Lung (tissue), 12 donors: ENCODE measurements around the gene GPR176. TPM values are rescaled to one million over a fixed set of nuclear protein-coding genes. Genes with fewer than 3 reads are reported as not detected.

ENCODE experiments used
- ATAC-seq: fragments of 200-7000 bp; cut with Tn5 transposase; one replicate; pipeline ENCODE4 v1.9.1; 2020; ENCODE audit warnings: moderate number of reproducible peaks; ENCODE audit not compliant: insufficient read depth, low FRiP score
- DNase-seq, 3 donors: peaks; one replicate each; pipeline ENCODE4 v3.0.0-alpha.2; 2013 to 2017
- H3K27ac ChIP-seq, 2 donors: one replicate each; pipeline ENCODE4 v1.5.1; 2013; ENCODE audit warnings: mild to moderate bottlenecking in 2 of 2, moderate library complexity in 2 of 2, control low read depth in 1 of 2, inconsistent platforms in 1 of 2, low read depth in 1 of 2, low read length in 1 of 2
- H3K27me3 ChIP-seq, 3 donors: one replicate each; pipeline ENCODE4 v1.5.1; 2013; ENCODE audit warnings: low read length in 2 of 3; ENCODE audit not compliant: control insufficient read depth in 3 of 3, insufficient read depth in 3 of 3
- H3K36me3 ChIP-seq, 4 donors: one replicate each; pipeline ENCODE4 v1.5.1; 2013; ENCODE audit warnings: low read length in 4 of 4, mild to moderate bottlenecking in 1 of 4, moderate library complexity in 1 of 4; ENCODE audit not compliant: control insufficient read depth in 4 of 4, insufficient read depth in 4 of 4
- H3K4me1 ChIP-seq, 5 donors: one replicate each; pipeline ENCODE4 v1.5.1; 2013; ENCODE audit warnings: low read length in 5 of 5, mild to moderate bottlenecking in 2 of 5, moderate library complexity in 1 of 5; ENCODE audit not compliant: control insufficient read depth in 5 of 5, insufficient read depth in 5 of 5
- H3K4me3 ChIP-seq: one replicate; pipeline ENCODE4 v1.5.1; 2013; ENCODE audit warnings: mild to moderate bottlenecking, control low read depth, moderate library complexity
- H3K9ac ChIP-seq, 2 donors: one replicate each; pipeline ENCODE4 v1.5.1; 2013; ENCODE audit warnings: low read length in 2 of 2, control low read depth in 1 of 2; ENCODE audit not compliant: insufficient read depth in 1 of 2
- H3K9me3 ChIP-seq, 4 donors: one replicate each; pipeline ENCODE4 v1.5.1; 2013; ENCODE audit warnings: low read length in 3 of 4, mild to moderate bottlenecking in 1 of 4, moderate library complexity in 1 of 4; ENCODE audit not compliant: control insufficient read depth in 4 of 4, insufficient read depth in 3 of 4
- CTCF ChIP-seq: IDR thresholded peaks from 2 replicates; pipeline ENCODE4 v1.5.1; 2012; ENCODE audit warnings: mild to moderate bottlenecking; ENCODE audit errors: control extremely low read depth, extremely low read depth
- WGBS, 2 donors: extraction: QIAGEN DNeasy Blood & Tissue Kit; methylation state at CpG; one replicate each; pipeline ENCODE4 v1.1.7; 2013; 5-methylcytosine and 5-hydroxymethylcytosine counted together
- polyA plus RNA-seq, 2 donors: library from polyadenylated mRNA; stranded (reverse); fragments of 200-250 nt; gene quantifications; one replicate each; pipeline ENCODE4 v1.2.1, GENCODE V29; 2013
- total RNA-seq, 2 donors: library from RNA; depleted of rRNA in 1 of 2; stranded (reverse); fragments of >200 nt in 1 of 2; gene quantifications; one replicate each; pipeline ENCODE4 v1.2.1, GENCODE V29; 2014 to 2021
- donor health status: control.
- donor health status: control.
- donor health status: Bipolar disorder and iron deficiency.
- donor health status: healthy.
- donor health status: DM: yes; HTN: yes; CAD: no.

The GPR176 gene
- total and polyA plus RNA-seq, 4 donors, result 1.7 to 9.0 (median 6.6) TPM

GRCh38 chr15:39887211-39887610, 32.9 kb downstream of the GPR176 start:
- no peak for TF ChIP-seq CTCF
- whole genome bisulfite sequencing, 2 donors, result 81 to 90% methylated on average over 1 of the region's 1 CpG
- H3K9ac ChIP-seq, result no peak overlapping the region
- no peaks in the 10 kb centered on the region for H3K27me3 ChIP-seq
- no peak for DNase-seq
- no peaks in the 10 kb centered on the region for H3K36me3 ChIP-seq
- H3K27ac ChIP-seq, result no peak overlapping the region
- no peaks in the 10 kb centered on the region for H3K9me3 ChIP-seq
- H3K4me3 ChIP-seq, result no peak overlapping the region
- peaks cover 0 to 2% (median 0%) of the 10 kb centered on the region in 5 donors for H3K4me1 ChIP-seq
- ATAC-seq, result no peak

DNA sequence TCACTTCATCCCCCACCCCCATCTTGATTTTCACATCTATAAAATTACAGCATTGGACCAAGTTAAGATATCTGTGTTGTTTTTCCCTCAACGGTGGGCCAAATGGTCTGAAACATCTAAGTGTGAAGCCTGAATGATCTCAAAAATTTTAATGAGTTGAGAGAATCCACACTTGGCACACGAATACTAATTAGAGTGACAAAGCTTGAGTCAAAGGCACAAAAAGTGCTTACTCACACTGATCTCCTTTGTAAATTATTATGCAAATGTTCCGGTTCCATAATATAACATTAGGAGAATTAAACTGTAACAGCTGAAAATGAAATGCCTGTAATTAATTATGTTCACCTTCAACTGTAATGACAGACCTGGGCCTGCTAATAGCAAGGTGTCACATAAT, 33.6 kb downstream of the GPR176 start:
- DNase-seq, result no peak
- 72 to 80% methylated on average over 3 of the region's 3 CpGs for WGBS, 2 donors
- ATAC-seq, result no peak

GRCh38 chr15:39885099-39885777, 34.8 kb downstream of the GPR176 start:
- no peak for ATAC-seq
- peaks cover 0 to 2% (median 0%) of the 10 kb centered on the region in 5 donors for H3K4me1 ChIP-seq
- H3K36me3 ChIP-seq, result no peaks in the 10 kb centered on the region
- no peak overlapping the region for H3K9ac ChIP-seq
- no peak for TF ChIP-seq CTCF
- no peaks in the 10 kb centered on the region for H3K9me3 ChIP-seq
- H3K4me3 ChIP-seq, result no peak overlapping the region
- no peaks in the 10 kb centered on the region for H3K27me3 ChIP-seq
- no peak overlapping the region for H3K27ac ChIP-seq
- DNase-seq, result no peak

More for the DNA sequence above, 33.6 kb downstream of the GPR176 start:
- Histone ChIP-seq H3K4me3 (no peak overlapping the region), H3K9ac (no peak overlapping the region), H3K9me3 (no peaks in the 10 kb centered on the region), H3K36me3 (no peaks in the 10 kb centered on the region), H3K27me3 (no peaks in the 10 kb centered on the region), H3K4me1 (peaks cover 0 to 2% (median 0%) of the 10 kb centered on the region in 5 donors), H3K27ac (no peak overlapping the region)
- no peak for TF ChIP-seq CTCF

GRCh38 chr15:39884351-39884750, 35.7 kb downstream of the GPR176 start:
- DNase-seq, result no peak
- H3K27me3 ChIP-seq, result no peaks in the 10 kb centered on the region

More at GRCh38 chr15:39884351-39884750, 35.7 kb downstream of the GPR176 start:
- H3K9ac ChIP-seq, result no peak overlapping the region
- no peaks in the 10 kb centered on the region for H3K9me3 ChIP-seq
- no peak for ATAC-seq
- TF ChIP-seq CTCF, result no peak
- no peaks in the 10 kb centered on the region for H3K36me3 ChIP-seq
- H3K27ac ChIP-seq, result no peak overlapping the region
- no peak overlapping the region for H3K4me3 ChIP-seq
- peaks cover 0 to 2% (median 0%) of the 10 kb centered on the region in 5 donors for H3K4me1 ChIP-seq
